Transverse colon (tissue), 4 donors: ENCODE measurements around the gene TRANK1. TPM values are rescaled to one million over a fixed set of nuclear protein-coding genes. Genes with fewer than 3 reads are reported as not detected.

Source experiments
- DNase-seq: peaks from one replicate; pipeline ENCODE4 v3.0.0-alpha.2; 2019
- H3K27ac ChIP-seq, 4 donors: fragments of 200-600 bp; sonication (generic); 2 replicates each; pipeline ENCODE4 v1.5.1; 2016 to 2018; ENCODE audit warnings: inconsistent platforms in 4 of 4
- H3K27me3 ChIP-seq: fragments of 200-600 bp; sonication (generic); 2 replicates; pipeline ENCODE4 v1.5.1; 2017; ENCODE audit warnings: inconsistent platforms
- H3K36me3 ChIP-seq, 4 donors: fragments of 200-600 bp; sonication (generic); 2 replicates each; pipeline ENCODE4 v1.5.1; 2017 to 2019; ENCODE audit warnings: inconsistent platforms in 4 of 4
- H3K4me1 ChIP-seq, 4 donors: fragments of 200-600 bp; sonication (generic); 2 replicates each; pipeline ENCODE4 v1.5.1; 2017 to 2020; ENCODE audit warnings: inconsistent platforms in 4 of 4
- H3K4me3 ChIP-seq, 4 donors: fragments of 200-600 bp; sonication (generic); 1 replicate in 1 of 4; 2 replicates in 3 of 4; pipeline versions ENCODE4 v1.5.1 to v1.6.1; 2017 to 2019; ENCODE audit warnings: inconsistent platforms in 4 of 4
- H3K9me3 ChIP-seq, 2 donors: fragments of 200-600 bp; sonication (generic); 2 replicates each; pipeline ENCODE4 v1.5.1; 2017 to 2019; ENCODE audit warnings: inconsistent platforms in 2 of 2
- CTCF ChIP-seq, 5 experiments: fragments of 200-600 bp in 3 of 5; fragments of 450-650 bp in 2 of 5; sonication (generic) in 3 of 5; IDR thresholded peaks; 1 replicate in 2 of 5; 2 replicates in 3 of 5; pipeline ENCODE4 v1.5.1; 2016 to 2017; ENCODE audit warnings: antibody characterized with exemption in 5 of 5, inconsistent platforms in 3 of 5, mild to moderate bottlenecking in 2 of 5, moderate library complexity in 1 of 5
- EP300 ChIP-seq: sonication (generic); formaldehyde crosslinking; IDR thresholded peaks from one replicate; pipeline ENCODE4 v1.6.1; 2017; ENCODE audit warnings: antibody characterized with exemption, low read depth
- POLR2A ChIP-seq: fragments of 450-650 bp; IDR thresholded peaks from one replicate; pipeline ENCODE4 v1.6.1; 2016; ENCODE audit warnings: antibody characterized with exemption, mild to moderate bottlenecking, moderate library complexity
- POLR2AphosphoS5 ChIP-seq, 3 donors: sonication (generic); formaldehyde crosslinking; IDR thresholded peaks; one replicate each; pipeline ENCODE4 v1.6.1; 2016; ENCODE audit warnings: antibody characterized with exemption in 3 of 3
- WGBS, 2 donors: methylation state at CpG; one replicate each; pipeline ENCODE4 v1.1.5; 2018; ENCODE audit warnings: low coverage in 1 of 2; 5-methylcytosine and 5-hydroxymethylcytosine counted together
- in situ Hi-C, 4 donors: fragments of 200-750 bp; cut with MboI; loops; one replicate each; pipeline versions ENCODE4 v1.15.0 to v1.15.1; 2017; ENCODE audit warnings: low sequenced_read_pairs in 3 of 4, low pct_ligation_motif_present in 1 of 4, low pct_unique_long_range_greater_than_20kb in 1 of 4
- intact Hi-C: fragments of 100-400 bp; cut with DNase I; formaldehyde crosslinking; loops from one replicate; pipeline ENCODE4 v1.15.1; 2023; ENCODE audit warnings: low total_unique reads
- total RNA-seq, 4 donors: library from RNA; depleted of rRNA; stranded (reverse); fragments of >200 nt; gene quantifications; one replicate each; pipeline ENCODE4 v1.1.0, GENCODE V29; 2016

The TRANK1 gene
- total RNA-seq, 4 donors from 2014 or later: 91.5 to 179 (median 116) TPM

GRCh38 chr3:36864180-36865053 lies 80.4 kb downstream of the TRANK1 start:
- Histone ChIP-seq H3K27ac (no peak overlapping the region), H3K9me3 (no peaks in the 10 kb centered on the region), H3K4me3 (no peak overlapping the region), H3K27me3 (no peaks in the 10 kb centered on the region), H3K4me1 (no peaks in the 10 kb centered on the region), H3K36me3 (peaks cover 0 to 11% (median 4%) of the 10 kb centered on the region in 4 donors)
- WGBS, 2 donors: 63 to 81% methylated on average over 4 to 5 of the region's 5 CpGs
- no peak for TF ChIP-seq POLR2AphosphoS5 (IDR thresholded peaks at IDR 0.05)
- TF ChIP-seq POLR2A: no peak
- no peak for TF ChIP-seq EP300
- no peak for TF ChIP-seq CTCF (IDR thresholded peaks at IDR 0.05)
- in situ Hi-C loops (loop anchor here in 3 of 4 donors (10.0 to 25.0 kb wide), 2 partner anchors 127 to 130 kb away; no protein-coding TSS in a partner anchor), intact Hi-C loops (no loop called here)
- no peak for DNase-seq

GRCh38 chr3:36862076-36862755 lies 82.6 kb downstream of the TRANK1 start:
- in situ Hi-C loops (loop anchor here in 3 of 4 donors (10.0 to 25.0 kb wide), 2 partner anchors 125 to 127 kb away; no protein-coding TSS in a partner anchor), intact Hi-C loops (no loop called here)
- no peak overlapping the region for H3K27ac ChIP-seq

GRCh38 chr3:36859494-36859893 lies 85.4 kb downstream of the TRANK1 start:
- in situ Hi-C loops (loop anchor here in 1 of 4 donors (25.0 kb wide), 1 partner anchor 122 kb away; no protein-coding TSS in a partner anchor), intact Hi-C loops (no loop called here)
- no peaks in the 10 kb centered on the region for H3K27me3 ChIP-seq
- no peaks in the 10 kb centered on the region for H3K4me1 ChIP-seq
- WGBS, 2 donors: 86 to 96% methylated on average over 1 to 3 of the region's 3 CpGs
- H3K27ac ChIP-seq: no peak overlapping the region
- no peaks in the 10 kb centered on the region for H3K9me3 ChIP-seq
- peaks cover 0 to 42% (median 20%) of the 10 kb centered on the region in 4 donors for H3K36me3 ChIP-seq
- H3K4me3 ChIP-seq: no peak overlapping the region
- DNase-seq: no peak
- TF ChIP-seq EP300: no peak
- TF ChIP-seq POLR2AphosphoS5 (IDR thresholded peaks at IDR 0.05): no peak
- no peak for TF ChIP-seq CTCF (IDR thresholded peaks at IDR 0.05)
- TF ChIP-seq POLR2A: no peak

More at GRCh38 chr3:36862076-36862755, 82.6 kb downstream of the TRANK1 start:
- H3K4me1 ChIP-seq: no peaks in the 10 kb centered on the region
- no peaks in the 10 kb centered on the region for H3K27me3 ChIP-seq
- TF ChIP-seq EP300 (no peak), POLR2A (no peak), POLR2AphosphoS5 (IDR thresholded peaks at IDR 0.05) (no peak), CTCF (IDR thresholded peaks at IDR 0.05) (no peak)
- no peaks in the 10 kb centered on the region for H3K9me3 ChIP-seq
- H3K36me3 ChIP-seq: peaks cover 0 to 25% (median 12%) of the 10 kb centered on the region in 4 donors
- no peak overlapping the region for H3K4me3 ChIP-seq
- no peak for DNase-seq
- WGBS, 2 donors: 97 to 99% methylated on average over 4 to 5 of the region's 5 CpGs

- no peak for DNase-seq
- intact Hi-C loops: no loop called here
- WGBS, 2 donors: 77 to 86% methylated on average over 3 of the region's 3 CpGs
Observed at GRCh38 chr3:36852071-36852470, 92.8 kb downstream of the TRANK1 start.

More at GRCh38 chr3:36852071-36852470, 92.8 kb downstream of the TRANK1 start:
- Histone ChIP-seq H3K4me3 (no peak overlapping the region), H3K27ac (no peak overlapping the region), H3K4me1 (no peaks in the 10 kb centered on the region), H3K36me3 (peaks cover 0 to 33% (median 15%) of the 10 kb centered on the region in 4 donors), H3K27me3 (no peaks in the 10 kb centered on the region), H3K9me3 (no peaks in the 10 kb centered on the region)
- no peak for TF ChIP-seq EP300
- no peak for TF ChIP-seq CTCF (IDR thresholded peaks at IDR 0.05)
- TF ChIP-seq POLR2AphosphoS5 (IDR thresholded peaks at IDR 0.05): no peak
- no peak for TF ChIP-seq POLR2A
- in situ Hi-C loops: loop anchor here in 1 of 4 donors (25.0 kb wide), 1 partner anchor 115 kb away; no protein-coding TSS in a partner anchor
